ENCODE results near the gene SCARF2. TPM values are rescaled to one million over a fixed set of nuclear protein-coding genes. Genes with fewer than 3 reads are reported as not detected.

Gene SCARF2
- total and polyA plus RNA-seq, 2 of the 8 experiments (the other 6 are each of a cell fraction or from before 2014, with no cell fraction given) = 4.2 to 9.8 TPM

DNA sequence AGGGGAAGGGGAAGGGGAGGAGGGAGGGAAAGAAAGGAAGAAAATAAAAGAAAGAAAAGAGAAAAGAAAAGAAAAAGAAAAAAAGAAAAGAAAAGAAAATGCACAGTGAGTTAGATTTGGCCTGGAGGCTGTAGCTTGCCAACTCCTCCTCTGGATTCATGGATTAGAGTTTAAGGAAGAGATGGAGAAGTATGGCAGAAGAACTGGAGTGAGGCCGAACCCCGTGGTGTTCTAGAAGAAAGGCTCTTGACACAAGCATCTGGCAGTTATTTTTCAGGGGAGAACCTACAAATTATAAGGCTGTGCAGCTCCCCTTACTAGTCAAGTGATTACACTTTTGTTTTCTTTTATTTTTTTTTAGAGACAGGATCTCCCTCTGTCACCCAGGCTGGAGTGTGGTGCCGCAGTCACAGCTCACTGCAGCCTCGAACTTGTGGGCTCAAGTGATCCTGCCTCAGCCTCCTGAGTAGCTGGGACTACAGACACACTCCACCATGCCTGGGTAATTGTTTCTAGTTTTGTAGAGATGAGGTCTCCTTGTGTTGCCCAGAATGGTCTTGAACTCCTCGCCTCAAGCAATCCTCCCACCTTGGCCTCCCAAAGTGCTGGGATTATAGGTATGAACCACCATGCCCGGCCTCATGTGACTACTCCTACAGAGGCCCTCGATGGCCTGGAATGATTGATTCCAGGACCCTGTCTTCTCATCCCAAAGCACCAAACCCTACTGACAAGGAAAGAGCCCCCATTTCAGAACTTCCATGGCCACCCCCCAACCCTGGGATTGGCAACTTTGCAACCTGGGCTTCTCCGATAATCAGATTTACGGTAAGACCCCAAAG lies 24.2 kb downstream of the SCARF2 start:
- no peak overlapping the region for H4K91ac ChIP-seq (replicated peaks; ENCODE audit: insufficient read length, low read length)
- ChIA-PET CTCF (ENCODE audit: partially characterized antibody) (interaction anchor here (1.0 to 1.1 kb wide), 3 partner anchors 9 to 18 kb away, joined by 3 read pairs; no protein-coding TSS in a partner anchor), POLR2A (ENCODE audit: partially characterized antibody) (interaction anchor here (0.8 to 1.0 kb wide), 2 partner anchors 20 to 26 kb away, joined by 3 read pairs; partner anchors contain the start of gene ZNF74)
- H4K5ac ChIP-seq (ENCODE audit: insufficient read length, low read depth, low read length) = no peak overlapping the region
- no peak overlapping the region for H3K56ac ChIP-seq (replicated peaks; ENCODE audit: insufficient read length, low read depth, low read length)
- H3K9me3 ChIP-seq (ENCODE audit: insufficient read depth in 2 of 2, low read depth in 1 of 2, low read length in 1 of 2) = no peaks in the 10 kb centered on the region
- H3K36me3 ChIP-seq (ENCODE audit: control insufficient read depth in 2 of 4, insufficient read depth in 4 of 4, low read length in 3 of 4) = no peaks in the 10 kb centered on the region
- H2BK15ac ChIP-seq (ENCODE audit: low read length) = no peak overlapping the region
- H3K27me3 ChIP-seq (replicated peaks in 1 of 4; ENCODE audit: control insufficient read depth in 3 of 4, extremely low read depth in 1 of 4, insufficient read depth in 3 of 4, low read length in 3 of 4) = no peaks in the 10 kb centered on the region
- no peak overlapping the region for H3K23ac ChIP-seq (ENCODE audit: insufficient read length)
- no peaks in the 10 kb centered on the region for H3K23me2 ChIP-seq (ENCODE audit: low read depth, low read length)
- DNase-seq (ENCODE audit: low read depth in 1 of 2, low spot score in 2 of 2) (no peak), FAIRE-seq (no peak)
- no peak overlapping the region for H2BK20ac ChIP-seq (ENCODE audit: low read length)
- H3K4me1 ChIP-seq (replicated peaks in 1 of 4; ENCODE audit: control insufficient read depth in 3 of 4, insufficient read depth in 4 of 4, low read length in 3 of 4) = no peaks in the 10 kb centered on the region; a peak in 1 of 7 replicates
- no peak overlapping the region for H3K9ac ChIP-seq (replicated peaks in 1 of 4; ENCODE audit: extremely low read depth in 1 of 4, low read depth in 3 of 4, low read length in 3 of 4)
- no peak overlapping the region for H3K4me2 ChIP-seq (ENCODE audit: insufficient read depth in 1 of 2, low read depth in 2 of 2, low read length in 2 of 2)
- no peak overlapping the region for H2BK12ac ChIP-seq (ENCODE audit: low read depth, low read length)
- no peak overlapping the region for H4K8ac ChIP-seq (ENCODE audit: extremely low read depth, insufficient read depth, low read length)
- WGBS, 2 experiments (ENCODE audit: extremely low coverage in 1 of 2, insufficient coverage in 1 of 2, insufficient read length in 1 of 2, insufficient replicate concordance in 2 of 2, low coverage in 1 of 2, low lambda C conversion rate in 2 of 2, missing lambda C conversion rate in 1 of 2) = 94% methylated on average over 9 of the region's 9 CpGs; no CpG with 5 or more reads in 1 of the 2 experiments
- H3K27ac ChIP-seq (ENCODE audit: low read depth, low read length) = no peak overlapping the region
- H3K14ac ChIP-seq (ENCODE audit: insufficient read length) = no peak overlapping the region
- H2AK5ac ChIP-seq (ENCODE audit: low read depth, low read length) = no peak overlapping the region
- H2BK5ac ChIP-seq (ENCODE audit: low read depth, low read length) = no peak overlapping the region
- no peak overlapping the region for H3K4ac ChIP-seq (replicated peaks; ENCODE audit: insufficient read length, low read depth, low read length)
- no peak overlapping the region for H2BK120ac ChIP-seq (replicated peaks; ENCODE audit: low read depth, low read length)
- H3K4me3 ChIP-seq (ENCODE audit: extremely low read depth in 1 of 4, insufficient read depth in 2 of 4, low read depth in 3 of 4, low read length in 4 of 4) = no peak overlapping the region
- H2AFZ ChIP-seq (ENCODE audit: low read length) = no peak overlapping the region
- no peaks in the 10 kb centered on the region for H4K20me1 ChIP-seq (replicated peaks in 1 of 2; ENCODE audit: control insufficient read depth in 1 of 2, insufficient read depth in 2 of 2, low read length in 2 of 2)
- H3K79me1 ChIP-seq (ENCODE audit: low read depth, low read length) = no peaks in the 10 kb centered on the region
- H3K18ac ChIP-seq (ENCODE audit: extremely low read depth, low read length) = no peak overlapping the region
- no peaks in the 10 kb centered on the region for H3K79me2 ChIP-seq (ENCODE audit: control insufficient read depth in 1 of 2, insufficient read depth in 2 of 2, low read length in 2 of 2)
- TF ChIP-seq SRF (IDR thresholded peaks at IDR 0.05; ENCODE audit: low read depth, low read length) (no peak), CBX8 (IDR thresholded peaks at IDR 0.05; ENCODE audit: borderline replicate concordance, low read depth, low read length) (no peak), TAF7 (optimal IDR thresholded peaks at IDR 0.05; ENCODE audit: borderline replicate concordance, low read depth, low read length) (no peak), RXRA (IDR thresholded peaks at IDR 0.05; ENCODE audit: insufficient read depth, low read depth, low read length) (no peak), POLR2A (IDR thresholded peaks at IDR 0.05; ENCODE audit: control extremely low read depth in 1 of 2, low read depth in 2 of 2, low read length in 2 of 2) (no peak)
